Measurements from ENCODE around the gene NADK2. TPM values are rescaled to one million over a fixed set of nuclear protein-coding genes. Genes with fewer than 3 reads are reported as not detected.

The NADK2 gene
- polyA plus RNA-seq, 2 donors = 5.0 to 6.2 TPM

GRCh38 chr5:36272136-36272690 is 30.5 kb upstream of the NADK2 start:
- H3K27me3 ChIP-seq (ENCODE audit: control insufficient read depth in 1 of 2, insufficient read depth in 2 of 2, low read length in 2 of 2) = no peaks in the 10 kb centered on the region
- H3K4me3 ChIP-seq (ENCODE audit: low read depth in 1 of 2, low read length in 2 of 2) = no peak overlapping the region
- H3K27ac ChIP-seq (ENCODE audit: low read depth in 2 of 2, low read length in 1 of 2) = no peak overlapping the region
- H3K9me3 ChIP-seq (ENCODE audit: control insufficient read depth in 2 of 2, insufficient read depth in 1 of 2, low read depth in 1 of 2, low read length in 1 of 2) = no peaks in the 10 kb centered on the region
- no peaks in the 10 kb centered on the region for H3K4me1 ChIP-seq (ENCODE audit: control insufficient read depth in 2 of 2, insufficient read depth in 2 of 2, low read length in 1 of 2)
- H3K36me3 ChIP-seq (ENCODE audit: control insufficient read depth in 2 of 2, insufficient read depth in 2 of 2, low read length in 1 of 2) = no peaks in the 10 kb centered on the region
- 86 to 91% methylated on average over 2 of the region's 2 CpGs for WGBS, 2 donors

GRCh38 chr5:36270876-36271575 is 29.3 kb upstream of the NADK2 start:
- Histone ChIP-seq H3K9me3 (ENCODE audit: control insufficient read depth in 2 of 2, insufficient read depth in 1 of 2, low read depth in 1 of 2, low read length in 1 of 2) (no peaks in the 10 kb centered on the region), H3K36me3 (ENCODE audit: control insufficient read depth in 2 of 2, insufficient read depth in 2 of 2, low read length in 1 of 2) (no peaks in the 10 kb centered on the region), H3K4me3 (ENCODE audit: low read depth in 1 of 2, low read length in 2 of 2) (no peak overlapping the region), H3K27ac (ENCODE audit: low read depth in 2 of 2, low read length in 1 of 2) (no peak overlapping the region), H3K4me1 (ENCODE audit: control insufficient read depth in 2 of 2, insufficient read depth in 2 of 2, low read length in 1 of 2) (no peaks in the 10 kb centered on the region), H3K27me3 (ENCODE audit: control insufficient read depth in 1 of 2, insufficient read depth in 2 of 2, low read length in 2 of 2) (no peaks in the 10 kb centered on the region)
- 77 to 85% methylated on average over 3 of the region's 3 CpGs for WGBS, 2 donors

- Histone ChIP-seq H3K27ac (ENCODE audit: low read depth in 2 of 2, low read length in 1 of 2) (no peak overlapping the region), H3K36me3 (ENCODE audit: control insufficient read depth in 2 of 2, insufficient read depth in 2 of 2, low read length in 1 of 2) (no peaks in the 10 kb centered on the region), H3K27me3 (ENCODE audit: control insufficient read depth in 1 of 2, insufficient read depth in 2 of 2, low read length in 2 of 2) (no peaks in the 10 kb centered on the region), H3K9me3 (ENCODE audit: control insufficient read depth in 2 of 2, insufficient read depth in 1 of 2, low read depth in 1 of 2, low read length in 1 of 2) (no peaks in the 10 kb centered on the region), H3K4me3 (ENCODE audit: low read depth in 1 of 2, low read length in 2 of 2) (no peak overlapping the region), H3K4me1 (ENCODE audit: control insufficient read depth in 2 of 2, insufficient read depth in 2 of 2, low read length in 1 of 2) (no peaks in the 10 kb centered on the region)
- 80 to 82% methylated on average over 3 of the region's 3 CpGs for WGBS, 2 donors
Observed at GRCh38 chr5:36270175-36270574, 28.4 kb upstream of the NADK2 start.

- no peaks in the 10 kb centered on the region for H3K9me3 ChIP-seq (ENCODE audit: control insufficient read depth in 2 of 2, insufficient read depth in 1 of 2, low read depth in 1 of 2, low read length in 1 of 2)
- H3K36me3 ChIP-seq (ENCODE audit: control insufficient read depth in 2 of 2, insufficient read depth in 2 of 2, low read length in 1 of 2) = no peaks in the 10 kb centered on the region
- no peak overlapping the region for H3K27ac ChIP-seq (ENCODE audit: low read depth in 2 of 2, low read length in 1 of 2)
- no peaks in the 10 kb centered on the region for H3K4me1 ChIP-seq (ENCODE audit: control insufficient read depth in 2 of 2, insufficient read depth in 2 of 2, low read length in 1 of 2)
- no peaks in the 10 kb centered on the region for H3K27me3 ChIP-seq (ENCODE audit: control insufficient read depth in 1 of 2, insufficient read depth in 2 of 2, low read length in 2 of 2)
- H3K4me3 ChIP-seq (ENCODE audit: low read depth in 1 of 2, low read length in 2 of 2) = no peak overlapping the region
Observed at GRCh38 chr5:36269478-36269877, 27.8 kb upstream of the NADK2 start.

- H3K9me3 ChIP-seq (ENCODE audit: control insufficient read depth in 2 of 2, insufficient read depth in 1 of 2, low read depth in 1 of 2, low read length in 1 of 2) = no peaks in the 10 kb centered on the region
- H3K27ac ChIP-seq (ENCODE audit: low read depth in 2 of 2, low read length in 1 of 2) = no peak overlapping the region
- no peak overlapping the region for H3K4me3 ChIP-seq (ENCODE audit: low read depth in 1 of 2, low read length in 2 of 2)
- no peaks in the 10 kb centered on the region for H3K27me3 ChIP-seq (ENCODE audit: control insufficient read depth in 1 of 2, insufficient read depth in 2 of 2, low read length in 2 of 2)
- 91 to 93% methylated on average over 3 of the region's 3 CpGs for WGBS, 2 donors
- H3K4me1 ChIP-seq (ENCODE audit: control insufficient read depth in 2 of 2, insufficient read depth in 2 of 2, low read length in 1 of 2) = no peaks in the 10 kb centered on the region
- H3K36me3 ChIP-seq (ENCODE audit: control insufficient read depth in 2 of 2, insufficient read depth in 2 of 2, low read length in 1 of 2) = no peaks in the 10 kb centered on the region
Observed at GRCh38 chr5:36267905-36268304, 26.2 kb upstream of the NADK2 start.

- Histone ChIP-seq H3K36me3 (ENCODE audit: control insufficient read depth in 2 of 2, insufficient read depth in 2 of 2, low read length in 1 of 2) (no peaks in the 10 kb centered on the region), H3K4me3 (ENCODE audit: low read depth in 1 of 2, low read length in 2 of 2) (no peak overlapping the region), H3K27ac (ENCODE audit: low read depth in 2 of 2, low read length in 1 of 2) (no peak overlapping the region), H3K4me1 (ENCODE audit: control insufficient read depth in 2 of 2, insufficient read depth in 2 of 2, low read length in 1 of 2) (no peaks in the 10 kb centered on the region), H3K27me3 (ENCODE audit: control insufficient read depth in 1 of 2, insufficient read depth in 2 of 2, low read length in 2 of 2) (no peaks in the 10 kb centered on the region), H3K9me3 (ENCODE audit: control insufficient read depth in 2 of 2, insufficient read depth in 1 of 2, low read depth in 1 of 2, low read length in 1 of 2) (no peaks in the 10 kb centered on the region)
- 84 to 91% methylated on average over 4 of the region's 4 CpGs for WGBS, 2 donors
Observed at GRCh38 chr5:36264202-36264760, 22.6 kb upstream of the NADK2 start.

- no peaks in the 10 kb centered on the region for H3K4me1 ChIP-seq (ENCODE audit: control insufficient read depth in 2 of 2, insufficient read depth in 2 of 2, low read length in 1 of 2)
- no peaks in the 10 kb centered on the region for H3K27me3 ChIP-seq (ENCODE audit: control insufficient read depth in 1 of 2, insufficient read depth in 2 of 2, low read length in 2 of 2)
- no peak overlapping the region for H3K27ac ChIP-seq (ENCODE audit: low read depth in 2 of 2, low read length in 1 of 2)
- 85 to 87% methylated on average over 6 of the region's 6 CpGs for WGBS, 2 donors
- H3K9me3 ChIP-seq (ENCODE audit: control insufficient read depth in 2 of 2, insufficient read depth in 1 of 2, low read depth in 1 of 2, low read length in 1 of 2) = no peaks in the 10 kb centered on the region
- H3K36me3 ChIP-seq (ENCODE audit: control insufficient read depth in 2 of 2, insufficient read depth in 2 of 2, low read length in 1 of 2) = no peaks in the 10 kb centered on the region
- no peak overlapping the region for H3K4me3 ChIP-seq (ENCODE audit: low read depth in 1 of 2, low read length in 2 of 2)
Observed at GRCh38 chr5:36261186-36261585, 19.5 kb upstream of the NADK2 start.

GRCh38 chr5:36253575-36253974 is 11.8 kb upstream of the NADK2 start:
- 63 to 73% methylated on average over 4 of the region's 4 CpGs for WGBS, 2 donors
- H3K4me1 ChIP-seq (ENCODE audit: control insufficient read depth in 2 of 2, insufficient read depth in 2 of 2, low read length in 1 of 2) = no peaks in the 10 kb centered on the region
- no peak overlapping the region for H3K27ac ChIP-seq (ENCODE audit: low read depth in 2 of 2, low read length in 1 of 2)
- H3K27me3 ChIP-seq (ENCODE audit: control insufficient read depth in 1 of 2, insufficient read depth in 2 of 2, low read length in 2 of 2) = no peaks in the 10 kb centered on the region
- H3K4me3 ChIP-seq (ENCODE audit: low read depth in 1 of 2, low read length in 2 of 2) = no peak overlapping the region
- H3K9me3 ChIP-seq (ENCODE audit: control insufficient read depth in 2 of 2, insufficient read depth in 1 of 2, low read depth in 1 of 2, low read length in 1 of 2) = no peaks in the 10 kb centered on the region
- no peaks in the 10 kb centered on the region for H3K36me3 ChIP-seq (ENCODE audit: control insufficient read depth in 2 of 2, insufficient read depth in 2 of 2, low read length in 1 of 2)

- Histone ChIP-seq H3K27ac (ENCODE audit: low read depth in 2 of 2, low read length in 1 of 2) (no peak overlapping the region), H3K4me1 (ENCODE audit: control insufficient read depth in 2 of 2, insufficient read depth in 2 of 2, low read length in 1 of 2) (no peaks in the 10 kb centered on the region), H3K9me3 (ENCODE audit: control insufficient read depth in 2 of 2, insufficient read depth in 1 of 2, low read depth in 1 of 2, low read length in 1 of 2) (no peaks in the 10 kb centered on the region), H3K4me3 (ENCODE audit: low read depth in 1 of 2, low read length in 2 of 2) (no peak overlapping the region), H3K36me3 (ENCODE audit: control insufficient read depth in 2 of 2, insufficient read depth in 2 of 2, low read length in 1 of 2) (no peaks in the 10 kb centered on the region), H3K27me3 (ENCODE audit: control insufficient read depth in 1 of 2, insufficient read depth in 2 of 2, low read length in 2 of 2) (no peaks in the 10 kb centered on the region)
- 56 to 64% methylated on average over 3 of the region's 3 CpGs for WGBS, 2 donors
Observed at GRCh38 chr5:36252722-36253365, 11.1 kb upstream of the NADK2 start.
